GM10266 (cell line): ENCODE data around the gene DEPP1.

Experiments used
- DNase-seq: peaks from one replicate; pipeline ENCODE4 v3.0.0; 2012; ENCODE audit errors: extremely low spot score
- CTCF ChIP-seq: IDR thresholded peaks from 2 replicates; pipeline ENCODE4 v1.5.1; 2012; ENCODE audit warnings: mild to moderate bottlenecking, low read depth; ENCODE audit not compliant: control insufficient read depth, insufficient read depth; ENCODE audit errors: missing control alignments

DEPP1 gene

GRCh38 chr10:44977287-44978212, 1.1 kb downstream of the DEPP1 start:
- no peak for DNase-seq
- TF ChIP-seq CTCF: no peak

GRCh38 chr10:44976352-44977198, 2.0 kb downstream of the DEPP1 start:
- no peak for TF ChIP-seq CTCF
- no peak for DNase-seq

- DNase-seq: peak; percentile 51
- no peak for TF ChIP-seq CTCF
Measured at GRCh38 chr10:44975431-44976331, 2.9 kb downstream of the DEPP1 start.

- TF ChIP-seq CTCF: peak; percentile 88
- DNase-seq: peak; percentile 81
Measured at GRCh38 chr10:44974628-44975430, 3.8 kb downstream of the DEPP1 start.

GRCh38 chr10:44974082-44974627, 4.5 kb downstream of the DEPP1 start:
- DNase-seq: no peak

More at GRCh38 chr10:44974082-44974627, 4.5 kb downstream of the DEPP1 start:
- no peak for TF ChIP-seq CTCF
